ENCODE results near the gene IL17RA.

- TF ChIP-seq POLR2A (IDR thresholded peaks at IDR 0.05) (no peak), CTCF (IDR thresholded peaks at IDR 0.05) (no peak), POLR2AphosphoS5 (IDR thresholded peaks at IDR 0.05) (no peak)
Observed at GRCh38 chr22:17132112-17132511, 47.3 kb downstream of the IL17RA start.
